HepG2 (cell line): ENCODE measurements around the gene UBC. TPM values are rescaled to one million over a fixed set of nuclear protein-coding genes. Genes with fewer than 3 reads are reported as not detected.

Experiments used
- ATRX ChIP-seq: sonication (generic); formaldehyde crosslinking; IDR thresholded peaks from 2 replicates; pipeline ENCODE4 v1.4.0; 2020; ENCODE audit warnings: missing genetic modification reagents, borderline replicate concordance
- CBX2 ChIP-seq, 2 experiments: fragments of 200-600 bp in 1 of 2; sonication (generic); formaldehyde crosslinking in 1 of 2; IDR thresholded peaks; 2 replicates each; pipeline versions ENCODE4 v1.7.0 to v1.8.1; 2018 to 2022; ENCODE audit warnings: low read depth in 2 of 2, low read length in 1 of 2, mild to moderate bottlenecking in 1 of 2, missing genetic modification reagents in 1 of 2
- MIER2 ChIP-seq: IDR thresholded peaks from 2 replicates; pipeline ENCODE4 v1.6.1; 2016; ENCODE audit warnings: missing biosample characterization, missing genetic modification reagents
- ZNF562 ChIP-seq: sonication (generic); formaldehyde crosslinking; IDR thresholded peaks from 2 replicates; pipeline ENCODE4 v1.8.0; 2022; ENCODE audit warnings: missing genetic modification reagents, borderline replicate concordance
- polyA plus RNA-seq, 8 experiments: library from polyadenylated mRNA; depleted of rRNA in 3 of 8; stranded (reverse) in 7 of 8; unstranded in 1 of 8; fragments of >200 nt; fragmentation: Illumina TruSeq in 4 of 8; extraction: Trizol in 4 of 8; gene quantifications; 2 replicates each; pipeline versions ENCODE4 v1.2.1 to v1.2.3, GENCODE V29; 2011 to 2016; ENCODE audit warnings: low read depth in 4 of 8, missing spikeins in 1 of 8, mixed read lengths in 1 of 8; ENCODE audit not compliant: insufficient read depth in 1 of 8
- total RNA-seq, 5 experiments: library from RNA; depleted of rRNA; stranded (reverse); fragments of >200 nt; fragmentation: Illumina TruSeq; extraction: Trizol; gene quantifications; 2 replicates each; pipeline ENCODE4 v1.2.3, GENCODE V29; 2016; ENCODE audit warnings: low read depth in 1 of 5
- TF ChIP-seq, protein P1 (sequence below): sonication (generic); formaldehyde crosslinking; IDR thresholded peaks from 2 replicates; pipeline ENCODE4 v1.8.1; 2022; ENCODE audit warnings: low read depth, mild to moderate bottlenecking, missing genetic modification reagents
- TF ChIP-seq, protein P2 (sequence below): sonication (generic); formaldehyde crosslinking; IDR thresholded peaks from 2 replicates; pipeline ENCODE4 v1.4.0; 2020; ENCODE audit warnings: missing genetic modification reagents, mild to moderate bottlenecking, borderline replicate concordance
- TF ChIP-seq, protein P3 (sequence below): sonication (generic); formaldehyde crosslinking; IDR thresholded peaks from 2 replicates; pipeline ENCODE4 v1.4.0; 2020; ENCODE audit warnings: missing genetic modification reagents, borderline replicate concordance
- TF ChIP-seq, protein P4 (sequence below): sonication (generic); formaldehyde crosslinking; IDR thresholded peaks from 2 replicates; pipeline ENCODE4 v1.5.0; 2020; ENCODE audit warnings: missing genetic modification reagents
- TF ChIP-seq, protein P5 (sequence below): fragments of 450-650 bp; IDR thresholded peaks from 2 replicates; pipeline ENCODE4 v1.6.1; 2016
- TF ChIP-seq, protein P6 (sequence below): sonication (generic); formaldehyde crosslinking; IDR thresholded peaks from 2 replicates; pipeline ENCODE4 v1.5.0; 2020; ENCODE audit warnings: mild to moderate bottlenecking, missing genetic modification reagents

Gene UBC
- total and polyA plus RNA-seq, 2 of the 13 experiments (the other 11 are each of a cell fraction or from before 2014, with no cell fraction given), result 805 to 1,432 TPM

DNA sequence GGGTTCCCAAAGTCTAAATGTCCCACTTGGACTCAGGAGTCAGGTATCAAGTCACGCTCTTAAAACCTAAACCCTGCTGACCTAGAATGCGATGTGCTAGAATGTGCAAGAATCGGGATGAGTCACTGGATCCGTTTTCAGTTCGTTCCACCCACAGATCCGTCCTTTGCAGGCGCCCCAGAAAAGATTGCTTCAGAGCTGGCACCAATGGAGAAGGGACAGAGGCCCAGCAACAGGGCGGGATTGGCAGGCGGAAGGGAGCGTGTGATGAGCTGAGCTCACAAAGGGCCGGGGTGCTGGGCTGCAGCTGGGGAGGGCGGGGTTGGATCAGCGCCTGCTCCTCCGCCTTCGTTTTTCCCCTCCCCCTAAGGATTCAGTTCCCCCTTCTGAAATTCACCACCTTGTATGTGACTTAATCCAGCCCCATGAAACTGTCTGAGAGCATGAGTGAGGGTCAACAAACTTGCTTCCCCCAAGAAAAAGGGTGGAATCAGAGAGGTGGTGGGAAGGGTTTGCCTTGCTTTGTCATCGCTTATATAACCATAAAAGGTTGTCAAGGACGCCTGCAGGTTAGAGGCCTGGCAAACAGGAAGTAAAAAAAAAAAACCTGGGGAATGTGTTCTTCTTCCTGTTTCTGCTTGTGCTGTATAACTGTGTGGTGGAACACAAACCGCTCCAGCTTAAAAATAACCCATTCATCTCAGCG lies 2.8 kb upstream of the UBC start (continued):
- TF ChIP-seq, protein P1, sequence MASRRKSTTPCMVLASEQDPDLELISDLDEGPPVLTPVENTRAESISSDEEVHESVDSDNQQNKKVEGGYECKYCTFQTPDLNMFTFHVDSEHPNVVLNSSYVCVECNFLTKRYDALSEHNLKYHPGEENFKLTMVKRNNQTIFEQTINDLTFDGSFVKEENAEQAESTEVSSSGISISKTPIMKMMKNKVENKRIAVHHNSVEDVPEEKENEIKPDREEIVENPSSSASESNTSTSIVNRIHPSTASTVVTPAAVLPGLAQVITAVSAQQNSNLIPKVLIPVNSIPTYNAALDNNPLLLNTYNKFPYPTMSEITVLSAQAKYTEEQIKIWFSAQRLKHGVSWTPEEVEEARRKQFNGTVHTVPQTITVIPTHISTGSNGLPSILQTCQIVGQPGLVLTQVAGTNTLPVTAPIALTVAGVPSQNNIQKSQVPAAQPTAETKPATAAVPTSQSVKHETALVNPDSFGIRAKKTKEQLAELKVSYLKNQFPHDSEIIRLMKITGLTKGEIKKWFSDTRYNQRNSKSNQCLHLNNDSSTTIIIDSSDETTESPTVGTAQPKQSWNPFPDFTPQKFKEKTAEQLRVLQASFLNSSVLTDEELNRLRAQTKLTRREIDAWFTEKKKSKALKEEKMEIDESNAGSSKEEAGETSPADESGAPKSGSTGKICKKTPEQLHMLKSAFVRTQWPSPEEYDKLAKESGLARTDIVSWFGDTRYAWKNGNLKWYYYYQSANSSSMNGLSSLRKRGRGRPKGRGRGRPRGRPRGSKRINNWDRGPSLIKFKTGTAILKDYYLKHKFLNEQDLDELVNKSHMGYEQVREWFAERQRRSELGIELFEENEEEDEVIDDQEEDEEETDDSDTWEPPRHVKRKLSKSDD (CRISPR knock-in tag), result no peak
- TF ChIP-seq, protein P2, sequence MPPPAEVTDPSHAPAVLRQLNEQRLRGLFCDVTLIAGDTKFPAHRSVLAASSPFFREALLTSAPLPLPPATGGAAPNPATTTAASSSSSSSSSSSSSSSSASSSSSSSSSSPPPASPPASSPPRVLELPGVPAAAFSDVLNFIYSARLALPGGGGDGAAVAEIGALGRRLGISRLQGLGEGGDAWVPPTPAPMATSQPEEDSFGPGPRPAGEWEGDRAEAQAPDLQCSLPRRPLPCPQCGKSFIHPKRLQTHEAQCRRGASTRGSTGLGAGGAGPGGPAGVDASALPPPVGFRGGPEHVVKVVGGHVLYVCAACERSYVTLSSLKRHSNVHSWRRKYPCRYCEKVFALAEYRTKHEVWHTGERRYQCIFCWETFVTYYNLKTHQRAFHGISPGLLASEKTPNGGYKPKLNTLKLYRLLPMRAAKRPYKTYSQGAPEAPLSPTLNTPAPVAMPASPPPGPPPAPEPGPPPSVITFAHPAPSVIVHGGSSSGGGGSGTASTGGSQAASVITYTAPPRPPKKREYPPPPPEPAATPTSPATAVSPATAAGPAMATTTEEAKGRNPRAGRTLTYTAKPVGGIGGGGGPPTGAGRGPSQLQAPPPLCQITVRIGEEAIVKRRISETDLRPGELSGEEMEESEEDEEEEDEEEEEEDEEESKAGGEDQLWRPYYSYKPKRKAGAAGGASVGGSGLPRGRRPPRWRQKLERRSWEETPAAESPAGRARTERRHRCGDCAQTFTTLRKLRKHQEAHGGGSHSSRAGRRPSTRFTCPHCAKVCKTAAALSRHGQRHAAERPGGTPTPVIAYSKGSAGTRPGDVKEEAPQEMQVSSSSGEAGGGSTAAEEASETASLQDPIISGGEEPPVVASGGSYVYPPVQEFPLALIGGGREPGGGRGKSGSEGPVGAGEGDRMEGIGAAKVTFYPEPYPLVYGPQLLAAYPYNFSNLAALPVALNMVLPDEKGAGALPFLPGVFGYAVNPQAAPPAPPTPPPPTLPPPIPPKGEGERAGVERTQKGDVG (CRISPR knock-in tag), result peak; percentile 47; the same call in 1 of the 2 replicates
- TF ChIP-seq, protein P3, sequence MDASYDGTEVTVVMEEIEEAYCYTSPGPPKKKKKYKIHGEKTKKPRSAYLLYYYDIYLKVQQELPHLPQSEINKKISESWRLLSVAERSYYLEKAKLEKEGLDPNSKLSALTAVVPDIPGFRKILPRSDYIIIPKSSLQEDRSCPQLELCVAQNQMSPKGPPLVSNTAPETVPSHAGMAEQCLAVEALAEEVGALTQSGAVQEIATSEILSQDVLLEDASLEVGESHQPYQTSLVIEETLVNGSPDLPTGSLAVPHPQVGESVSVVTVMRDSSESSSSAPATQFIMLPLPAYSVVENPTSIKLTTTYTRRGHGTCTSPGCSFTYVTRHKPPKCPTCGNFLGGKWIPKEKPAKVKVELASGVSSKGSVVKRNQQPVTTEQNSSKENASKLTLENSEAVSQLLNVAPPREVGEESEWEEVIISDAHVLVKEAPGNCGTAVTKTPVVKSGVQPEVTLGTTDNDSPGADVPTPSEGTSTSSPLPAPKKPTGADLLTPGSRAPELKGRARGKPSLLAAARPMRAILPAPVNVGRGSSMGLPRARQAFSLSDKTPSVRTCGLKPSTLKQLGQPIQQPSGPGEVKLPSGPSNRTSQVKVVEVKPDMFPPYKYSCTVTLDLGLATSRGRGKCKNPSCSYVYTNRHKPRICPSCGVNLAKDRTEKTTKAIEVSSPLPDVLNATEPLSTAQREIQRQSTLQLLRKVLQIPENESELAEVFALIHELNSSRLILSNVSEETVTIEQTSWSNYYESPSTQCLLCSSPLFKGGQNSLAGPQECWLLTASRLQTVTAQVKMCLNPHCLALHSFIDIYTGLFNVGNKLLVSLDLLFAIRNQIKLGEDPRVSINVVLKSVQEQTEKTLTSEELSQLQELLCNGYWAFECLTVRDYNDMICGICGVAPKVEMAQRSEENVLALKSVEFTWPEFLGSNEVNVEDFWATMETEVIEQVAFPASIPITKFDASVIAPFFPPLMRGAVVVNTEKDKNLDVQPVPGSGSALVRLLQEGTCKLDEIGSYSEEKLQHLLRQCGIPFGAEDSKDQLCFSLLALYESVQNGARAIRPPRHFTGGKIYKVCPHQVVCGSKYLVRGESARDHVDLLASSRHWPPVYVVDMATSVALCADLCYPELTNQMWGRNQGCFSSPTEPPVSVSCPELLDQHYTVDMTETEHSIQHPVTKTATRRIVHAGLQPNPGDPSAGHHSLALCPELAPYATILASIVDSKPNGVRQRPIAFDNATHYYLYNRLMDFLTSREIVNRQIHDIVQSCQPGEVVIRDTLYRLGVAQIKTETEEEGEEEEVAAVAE (CRISPR knock-in tag), result peak; percentile 73; the same call in 1 of the 2 replicates
- TF ChIP-seq ATRX (CRISPR knock-in tag) (no peak), ZNF562 (CRISPR knock-in tag) (no peak), MIER2 (CRISPR knock-in tag) (no peak), CBX2 (IDR thresholded peaks at IDR 0.05; ENCODE audit: low read depth, low read length) (no peak), CBX2 (CRISPR knock-in tag; IDR thresholded peaks at IDR 0.05; ENCODE audit: low read depth) (no peak)
- TF ChIP-seq, protein P4, sequence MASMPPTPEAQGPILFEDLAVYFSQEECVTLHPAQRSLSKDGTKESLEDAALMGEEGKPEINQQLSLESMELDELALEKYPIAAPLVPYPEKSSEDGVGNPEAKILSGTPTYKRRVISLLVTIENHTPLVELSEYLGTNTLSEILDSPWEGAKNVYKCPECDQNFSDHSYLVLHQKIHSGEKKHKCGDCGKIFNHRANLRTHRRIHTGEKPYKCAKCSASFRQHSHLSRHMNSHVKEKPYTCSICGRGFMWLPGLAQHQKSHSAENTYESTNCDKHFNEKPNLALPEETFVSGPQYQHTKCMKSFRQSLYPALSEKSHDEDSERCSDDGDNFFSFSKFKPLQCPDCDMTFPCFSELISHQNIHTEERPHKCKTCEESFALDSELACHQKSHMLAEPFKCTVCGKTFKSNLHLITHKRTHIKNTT (CRISPR knock-in tag), result no peak
- TF ChIP-seq, protein P5, sequence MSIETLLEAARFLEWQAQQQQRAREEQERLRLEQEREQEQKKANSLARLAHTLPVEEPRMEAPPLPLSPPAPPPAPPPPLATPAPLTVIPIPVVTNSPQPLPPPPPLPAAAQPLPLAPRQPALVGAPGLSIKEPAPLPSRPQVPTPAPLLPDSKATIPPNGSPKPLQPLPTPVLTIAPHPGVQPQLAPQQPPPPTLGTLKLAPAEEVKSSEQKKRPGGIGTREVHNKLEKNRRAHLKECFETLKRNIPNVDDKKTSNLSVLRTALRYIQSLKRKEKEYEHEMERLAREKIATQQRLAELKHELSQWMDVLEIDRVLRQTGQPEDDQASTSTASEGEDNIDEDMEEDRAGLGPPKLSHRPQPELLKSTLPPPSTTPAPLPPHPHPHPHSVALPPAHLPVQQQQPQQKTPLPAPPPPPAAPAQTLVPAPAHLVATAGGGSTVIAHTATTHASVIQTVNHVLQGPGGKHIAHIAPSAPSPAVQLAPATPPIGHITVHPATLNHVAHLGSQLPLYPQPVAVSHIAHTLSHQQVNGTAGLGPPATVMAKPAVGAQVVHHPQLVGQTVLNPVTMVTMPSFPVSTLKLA, result peak; percentile 22
- TF ChIP-seq, protein P6, sequence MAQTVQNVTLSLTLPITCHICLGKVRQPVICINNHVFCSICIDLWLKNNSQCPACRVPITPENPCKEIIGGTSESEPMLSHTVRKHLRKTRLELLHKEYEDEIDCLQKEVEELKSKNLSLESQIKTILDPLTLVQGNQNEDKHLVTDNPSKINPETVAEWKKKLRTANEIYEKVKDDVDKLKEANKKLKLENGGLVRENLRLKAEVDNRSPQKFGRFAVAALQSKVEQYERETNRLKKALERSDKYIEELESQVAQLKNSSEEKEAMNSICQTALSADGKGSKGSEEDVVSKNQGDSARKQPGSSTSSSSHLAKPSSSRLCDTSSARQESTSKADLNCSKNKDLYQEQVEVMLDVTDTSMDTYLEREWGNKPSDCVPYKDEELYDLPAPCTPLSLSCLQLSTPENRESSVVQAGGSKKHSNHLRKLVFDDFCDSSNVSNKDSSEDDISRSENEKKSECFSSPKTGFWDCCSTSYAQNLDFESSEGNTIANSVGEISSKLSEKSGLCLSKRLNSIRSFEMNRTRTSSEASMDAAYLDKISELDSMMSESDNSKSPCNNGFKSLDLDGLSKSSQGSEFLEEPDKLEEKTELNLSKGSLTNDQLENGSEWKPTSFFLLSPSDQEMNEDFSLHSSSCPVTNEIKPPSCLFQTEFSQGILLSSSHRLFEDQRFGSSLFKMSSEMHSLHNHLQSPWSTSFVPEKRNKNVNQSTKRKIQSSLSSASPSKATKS (CRISPR knock-in tag), result peak; percentile 72; the same call in 1 of the 2 replicates
